ENCODE data around the gene CDK2. TPM values are rescaled to one million over a fixed set of nuclear protein-coding genes. Genes with fewer than 3 reads are reported as not detected.
"Not testable (repeated sequence)": the region's sequence is repeated elsewhere in the genome, so short reads cannot be mapped to it uniquely, and the experiment has no call there.

CDK2 gene
- total RNA-seq, 2 experiments from 2014 or later = 124 to 133 TPM

DNA sequence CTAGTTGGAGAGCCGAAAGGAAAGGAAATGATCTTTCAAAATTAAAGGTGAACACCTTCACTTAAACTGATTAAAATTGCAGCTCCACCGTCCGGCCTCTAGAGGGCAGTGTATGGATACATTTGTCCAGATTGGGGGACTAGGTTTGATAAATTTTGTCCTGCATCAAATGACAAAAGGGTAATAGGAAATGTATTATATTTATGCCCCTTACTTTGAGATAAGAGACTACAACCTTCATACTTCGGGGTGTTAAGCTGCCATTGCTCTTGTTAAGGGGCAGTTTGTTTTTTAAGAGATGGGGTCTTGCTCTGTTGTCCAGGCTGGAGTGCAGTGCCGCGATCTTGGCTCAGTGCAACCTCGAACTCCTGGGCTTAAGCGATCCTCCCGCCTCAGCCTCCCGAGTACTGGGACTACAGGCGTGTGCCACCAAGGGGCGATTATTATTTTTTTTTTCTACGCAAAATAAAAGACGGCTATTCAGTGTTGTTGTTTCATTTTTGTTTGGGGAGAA is 29.6 kb downstream of the CDK2 start:
- ChIA-PET CTCF (interaction anchor here (0.5 to 2.9 kb wide), 34 partner anchors 11 to 1671 kb away, joined by 3 to 25 read pairs (median 4); partner anchors contain the start of genes COPZ1, DNAJC14 and ZC3H10), POLR2A (interaction anchor here (0.8 to 1.3 kb wide), 3 partner anchors 23 to 108 kb away, joined by 3 to 5 read pairs (median 4); partner anchors contain the start of gene RAB5B)

DNA sequence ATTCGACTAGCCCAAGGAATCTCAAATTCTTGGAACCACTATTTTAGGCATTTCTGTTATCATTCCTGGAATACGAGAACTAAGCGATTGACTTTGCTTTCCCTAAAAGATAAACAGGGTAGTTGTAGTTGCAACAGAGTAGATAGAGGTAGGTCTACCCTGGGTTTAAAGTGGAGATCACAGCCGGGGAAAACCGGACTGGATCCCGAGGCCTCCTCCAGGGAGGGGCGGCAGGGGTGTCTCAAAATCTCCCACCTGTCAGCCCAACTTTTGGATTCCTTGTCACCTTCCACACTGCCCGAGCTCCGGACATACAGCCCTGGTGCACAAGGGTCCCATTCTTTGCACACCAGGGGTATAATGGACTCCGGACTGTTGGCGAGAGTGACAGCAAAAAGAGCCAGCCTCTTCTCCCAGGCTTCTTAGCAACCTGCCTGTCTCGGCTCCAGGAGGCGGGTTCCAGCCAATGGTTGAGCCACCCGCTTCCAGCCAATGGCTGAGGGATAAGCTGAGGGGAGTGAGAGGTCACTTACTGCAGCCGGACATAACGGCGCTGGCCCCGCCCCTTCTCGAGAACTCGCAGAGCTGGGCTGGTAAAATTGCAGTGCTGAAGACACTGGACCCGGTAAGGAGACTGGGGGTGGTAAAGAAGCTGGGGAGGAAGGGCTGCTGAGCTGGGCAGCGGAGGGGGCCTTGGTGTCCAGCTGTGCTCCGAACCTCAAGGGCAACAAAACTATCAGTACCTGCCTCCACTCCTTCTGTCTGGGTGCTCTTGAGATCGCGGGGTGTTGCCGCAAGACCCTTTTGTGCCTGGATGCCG is 30.3 kb downstream of the CDK2 start, which contains the start of gene SUOX:
SUOX (plus strand) TSS at position 562 of the 820 bp plus-strand sequence. CDS start 4,946 bp downstream, outside the sequence.
- CTCF ChIA-PET = interaction anchor here (0.6 to 2.9 kb wide), 19 partner anchors 11 to 1672 kb away, joined by 3 to 25 read pairs (median 6); partner anchors contain the start of genes COPZ1, DNAJC14 and ZC3H10
- POLR2A ChIA-PET = interaction anchor here (1.3 kb wide), 1 partner anchor 47 kb away, joined by 3 read pairs; no protein-coding TSS in a partner anchor

DNA sequence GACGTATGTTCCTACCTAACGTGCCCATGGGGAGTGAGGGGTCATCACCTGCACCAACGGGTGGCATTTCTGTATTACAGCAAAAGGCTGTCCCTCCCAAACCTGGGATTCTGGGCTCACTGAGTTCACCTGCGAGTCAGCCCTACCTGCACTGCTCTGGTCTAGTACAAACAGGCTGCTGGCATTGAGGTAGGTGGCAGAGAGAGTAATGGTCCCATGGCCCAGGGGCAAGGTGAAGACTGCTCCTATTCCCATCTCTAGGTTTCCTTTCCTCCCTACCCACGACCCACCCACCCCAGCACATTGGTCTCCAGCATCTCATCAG is 30.9 kb downstream of the CDK2 start:
- ChIA-PET CTCF (interaction anchor here (0.7 to 2.9 kb wide), 4 partner anchors 29 to 64 kb away, joined by 3 to 25 read pairs (median 10); no protein-coding TSS in a partner anchor), POLR2A (no interaction called here)

GRCh38 chr12:55999522-55999921 is 32.9 kb downstream of the CDK2 start:
- POLR2A ChIA-PET, CTCF ChIA-PET: not testable (repeated sequence)

DNA sequence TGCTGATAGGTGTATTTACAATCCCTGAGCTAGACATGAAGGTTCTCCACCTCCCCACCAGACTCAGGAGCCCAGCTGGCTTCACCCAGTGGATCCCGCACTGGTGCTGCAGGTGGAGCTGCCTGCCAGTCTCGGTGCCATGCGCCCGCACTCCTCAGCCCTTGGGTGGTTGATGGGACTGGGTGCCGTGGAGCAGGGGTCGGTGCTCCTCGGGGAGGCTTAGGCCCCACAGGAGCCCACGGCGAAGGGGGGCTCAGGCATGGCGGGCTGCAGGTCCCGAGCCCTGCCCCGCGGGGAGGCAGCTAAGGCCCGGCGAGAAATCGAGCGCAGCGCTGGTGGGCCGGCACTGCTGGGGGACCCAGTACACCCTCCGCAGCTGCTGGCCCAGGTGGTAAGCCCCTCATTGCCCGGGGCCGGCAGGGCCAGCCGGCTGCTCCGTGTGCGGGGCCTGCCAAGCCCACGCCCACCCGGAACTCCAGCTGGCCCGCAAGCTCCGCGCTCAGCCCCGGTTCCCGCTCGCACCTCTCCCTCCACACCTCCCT is 33.4 kb downstream of the CDK2 start:
- CTCF ChIA-PET, POLR2A ChIA-PET: not testable (repeated sequence)

- CTCF ChIA-PET = interaction anchor here (0.7 kb wide), 1 partner anchor 312 kb away, joined by 3 read pairs; no protein-coding TSS in a partner anchor
- POLR2A ChIA-PET = no interaction called here
Measured at GRCh38 chr12:56001487-56002100, 35.0 kb downstream of the CDK2 start.

- POLR2A ChIA-PET = not testable (repeated sequence)
- CTCF ChIA-PET = interaction anchor here (0.7 kb wide), 1 partner anchor 266 kb away, joined by 3 read pairs; no protein-coding TSS in a partner anchor
Measured at GRCh38 chr12:56003376-56003775, 36.7 kb downstream of the CDK2 start.

DNA sequence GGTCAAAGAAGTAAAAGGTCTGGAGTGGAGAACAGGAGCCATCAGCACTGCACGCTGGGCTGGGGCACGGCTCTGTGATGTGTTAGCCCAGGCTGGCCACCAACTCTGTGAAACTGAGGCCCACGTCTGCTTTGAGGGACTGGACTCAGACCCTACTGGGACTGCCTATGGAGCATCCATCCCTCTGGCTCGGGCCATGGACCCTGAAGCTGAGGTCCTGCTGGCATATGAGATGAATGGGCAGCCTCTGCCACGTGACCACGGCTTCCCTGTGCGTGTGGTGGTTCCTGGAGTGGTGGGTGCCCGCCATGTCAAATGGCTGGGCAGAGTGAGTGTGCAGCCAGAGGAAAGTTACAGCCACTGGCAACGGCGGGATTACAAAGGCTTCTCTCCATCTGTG is 37.6 kb downstream of the CDK2 start:
- ChIA-PET POLR2A (no interaction called here), CTCF (no interaction called here)

DNA sequence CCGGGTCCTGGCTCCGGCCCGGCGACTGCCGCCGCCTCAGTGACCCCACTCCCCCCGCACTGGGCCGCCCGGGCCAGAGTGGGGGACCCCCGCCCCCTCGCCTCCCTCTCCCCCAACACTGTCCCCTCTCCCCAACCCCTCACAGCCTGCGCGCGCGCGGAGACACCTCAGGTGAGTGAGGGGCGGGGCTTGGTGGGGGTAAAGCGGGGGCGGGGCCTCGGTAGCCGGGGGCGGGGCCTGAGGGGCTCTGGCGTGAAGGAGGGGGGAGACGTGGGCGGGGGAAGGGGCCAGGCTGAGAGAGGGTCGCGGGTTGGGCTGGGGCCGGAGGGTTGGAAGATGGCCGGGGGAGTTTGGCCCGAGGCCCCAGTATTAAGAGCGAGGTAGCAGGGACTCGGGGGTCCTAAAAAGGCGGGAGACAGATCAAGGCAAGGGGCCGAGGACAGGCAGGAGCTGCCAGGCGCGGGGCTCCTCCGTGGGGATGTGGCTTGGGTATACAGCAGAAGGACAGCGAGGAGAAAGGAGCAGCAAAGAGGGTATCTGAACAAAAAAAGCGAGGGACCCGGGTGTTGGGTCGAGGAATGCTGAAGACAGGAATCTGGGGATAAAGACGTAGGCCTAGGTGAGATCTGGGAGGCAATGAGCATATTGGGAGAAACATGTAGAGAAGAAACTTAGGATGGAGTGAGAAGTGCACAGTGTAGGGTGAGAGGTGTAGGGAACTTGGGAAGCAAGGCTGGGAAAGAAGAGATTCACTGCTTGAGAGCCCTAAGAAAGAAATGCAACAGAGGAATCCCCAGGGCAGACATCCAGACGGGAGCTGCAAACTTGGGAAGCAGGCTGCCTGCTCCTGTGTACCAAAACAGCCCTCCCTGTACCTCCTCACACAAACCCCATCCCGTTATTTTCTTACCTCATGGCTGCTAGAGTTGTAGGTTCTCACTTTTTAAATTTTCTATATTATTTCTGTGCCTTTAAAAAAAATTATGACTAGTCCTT is 41.2 kb downstream of the CDK2 start:
- ChIA-PET CTCF (interaction anchor here (0.7 to 1.2 kb wide), 2 partner anchors 10 to 12 kb away, joined by 3 to 5 read pairs; no protein-coding TSS in a partner anchor), POLR2A (no interaction called here)

DNA sequence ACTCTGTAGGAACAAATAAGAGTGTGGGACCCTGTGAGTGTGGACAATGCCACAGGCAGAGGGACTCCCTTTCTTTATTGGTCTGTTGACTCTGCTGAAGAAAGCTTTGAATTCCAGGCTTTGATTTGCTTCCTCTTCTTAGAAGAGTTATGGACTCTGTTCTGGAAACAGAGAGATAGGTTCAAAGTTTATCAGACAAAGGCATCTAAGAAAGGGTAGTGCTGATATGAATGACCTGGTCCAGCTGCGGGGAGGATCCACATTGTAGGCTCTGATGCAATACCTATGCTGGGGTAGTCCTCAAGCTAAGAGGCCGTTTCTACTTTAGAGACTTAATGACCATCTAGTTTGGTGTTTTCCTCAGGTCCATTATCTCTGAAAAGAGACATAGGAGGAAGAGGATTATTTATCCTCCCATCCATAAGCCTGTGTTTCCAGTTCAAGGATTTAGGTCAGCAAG is 43.5 kb downstream of the CDK2 start:
- CTCF ChIA-PET = interaction anchor here (0.8 to 1.6 kb wide), 4 partner anchors 14 to 75 kb away, joined by 3 to 7 read pairs (median 4); partner anchors contain the start of gene SUOX

GRCh38 chr12:56011509-56012090 is 45.0 kb downstream of the CDK2 start:
- CTCF ChIA-PET = interaction anchor here (0.8 to 1.7 kb wide), 2 partner anchors 16 to 17 kb away, joined by 3 to 4 read pairs; no protein-coding TSS in a partner anchor
- POLR2A ChIA-PET = no interaction called here

More for the DNA sequence above, 43.5 kb downstream of the CDK2 start:
- POLR2A ChIA-PET = no interaction called here

GRCh38 chr12:56013482-56013881 is 46.9 kb downstream of the CDK2 start:
- CTCF ChIA-PET = no interaction called here
- POLR2A ChIA-PET = no interaction called here

- POLR2A ChIA-PET = no interaction called here
- CTCF ChIA-PET = interaction anchor here (0.6 kb wide), 1 partner anchor 67 kb away, joined by 4 read pairs; no protein-coding TSS in a partner anchor
Measured at GRCh38 chr12:56014205-56014604, 47.6 kb downstream of the CDK2 start.

DNA sequence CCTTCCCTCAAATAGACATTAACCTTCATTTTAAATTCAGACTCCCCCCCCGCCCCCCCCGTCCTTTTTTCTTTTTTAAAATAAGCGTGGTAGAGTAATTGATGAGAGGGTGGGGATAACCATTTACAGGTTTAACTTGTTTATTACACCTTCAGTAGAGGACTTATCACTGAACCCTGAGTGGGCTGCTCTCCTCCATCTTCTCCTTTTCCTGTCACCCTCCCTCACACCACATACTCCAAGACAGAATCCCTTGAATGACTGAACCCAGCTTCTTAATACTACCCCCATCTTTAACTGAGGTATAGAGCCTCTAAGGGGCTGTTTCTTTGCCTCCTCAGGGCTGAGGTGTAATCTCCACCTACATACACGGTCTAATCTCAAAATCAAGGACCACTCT is 50.6 kb downstream of the CDK2 start:
- ChIA-PET POLR2A (no interaction called here), CTCF (interaction anchor here (3.1 kb wide), 1 partner anchor 21 kb away, joined by 10 read pairs; no protein-coding TSS in a partner anchor)

GRCh38 chr12:56018356-56018755 is 51.7 kb downstream of the CDK2 start:
- POLR2A ChIA-PET = no interaction called here
- CTCF ChIA-PET = interaction anchor here (3.1 kb wide), 1 partner anchor 22 kb away, joined by 10 read pairs; no protein-coding TSS in a partner anchor

DNA sequence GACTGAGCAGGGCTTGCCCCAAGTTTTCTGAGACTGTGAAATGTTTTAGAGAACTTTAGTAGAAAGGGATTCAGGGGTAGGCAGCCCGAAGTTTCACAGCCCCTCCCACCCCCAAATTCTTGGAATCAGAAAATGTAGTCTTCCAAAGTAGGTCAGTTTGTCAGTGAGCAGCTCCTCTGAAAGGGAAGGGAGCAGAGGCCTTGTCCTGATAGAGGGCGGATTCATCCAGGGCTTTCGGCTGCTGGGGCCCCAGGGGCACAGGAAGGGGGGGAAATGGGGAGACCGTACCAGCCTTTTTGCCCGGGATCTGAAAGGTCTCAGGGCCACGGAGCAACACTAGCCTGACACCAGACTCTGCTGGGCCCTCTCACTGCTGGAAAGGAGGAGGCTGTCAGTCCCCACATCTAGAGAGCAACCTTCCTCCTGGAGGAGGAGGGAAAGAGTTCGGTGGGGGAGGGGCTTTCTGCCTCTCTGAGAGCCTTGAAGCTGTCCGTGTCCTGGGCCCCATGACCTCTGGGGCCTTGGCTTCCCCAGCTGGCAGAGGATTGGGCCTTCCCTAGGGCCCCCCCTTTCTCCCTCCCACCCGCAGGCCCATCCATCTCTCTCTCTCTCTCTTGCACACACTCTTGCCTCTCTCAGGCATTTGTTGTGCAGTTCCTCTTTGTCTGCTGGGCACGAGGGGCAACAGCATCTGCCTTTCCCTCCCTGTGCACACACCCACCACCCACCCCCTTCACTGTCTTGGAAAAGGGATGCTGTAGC is 54.0 kb downstream of the CDK2 start, which contains the start of gene IKZF4:
IKZF4 (plus strand) TSS at position 621 of the 762 bp plus-strand sequence. CDS start 451 bp downstream, outside the sequence.
- POLR2A ChIA-PET = interaction anchor here (0.5 kb wide), 1 partner anchor 59 kb away, joined by 3 read pairs; no protein-coding TSS in a partner anchor

More for the DNA sequence above, 54.0 kb downstream of the CDK2 start, which contains the start of gene IKZF4:
- CTCF ChIA-PET = interaction anchor here (1.0 to 3.1 kb wide), 2 partner anchors 25 to 282 kb away, joined by 3 to 10 read pairs; no protein-coding TSS in a partner anchor

All from activated CD8-positive, alpha-beta memory T cell treated with anti-CD3 and anti-CD28 coated beads for 36 hours (primary cell).